Common myeloid progenitor, CD34-positive (primary cell): ENCODE results near the gene GRID1.

Source experiments
- CTCF ChIA-PET: fragments of 350-600 bp; sonication (Branson Sonifier 250); formaldehyde crosslinking; loops from one replicate; lab custom pipeline; 2021; ENCODE audit warnings: antibody characterized with exemption; lab: Charles Lee
- POLR2A ChIA-PET: fragments of 350-600 bp; sonication (Branson Sonifier 250); formaldehyde crosslinking; loops from one replicate; lab custom pipeline; 2021; ENCODE audit warnings: antibody characterized with exemption; lab: Charles Lee
- DNase-seq, 3 donors: peaks; one replicate each; pipeline versions ENCODE4 v3.0.0 to v3.0.0-alpha.2; 2013
- H3K27ac ChIP-seq, 2 experiments: 1 replicate in 1 of 2; 2 replicates in 1 of 2; pipeline ENCODE4 v1.7.0; 2013; ENCODE audit warnings: inconsistent platforms in 2 of 2, low read length in 2 of 2, mild to moderate bottlenecking in 2 of 2, low read depth in 1 of 2, moderate library complexity in 1 of 2; ENCODE audit not compliant: severe bottlenecking in 2 of 2, insufficient read depth in 1 of 2, poor library complexity in 1 of 2
- H3K27me3 ChIP-seq, 5 experiments: replicated peaks in 2 of 5; 1 replicate in 3 of 5; 2 replicates in 2 of 5; pipeline versions ENCODE4 v1.6.1 to v1.7.0; 2013; ENCODE audit warnings: low read length in 4 of 5, mild to moderate bottlenecking in 2 of 5, moderate library complexity in 2 of 5, inconsistent platforms in 1 of 5; ENCODE audit not compliant: insufficient read depth in 5 of 5, control insufficient read depth in 4 of 5
- H3K36me3 ChIP-seq, 4 experiments: 1 replicate in 2 of 4; 2 replicates in 2 of 4; pipeline versions ENCODE4 v1.6.1 to v1.7.0; 2013; ENCODE audit warnings: low read length in 3 of 4, control low read depth in 1 of 4, mild to moderate bottlenecking in 1 of 4; ENCODE audit not compliant: control insufficient read depth in 4 of 4, insufficient read depth in 4 of 4
- H3K4me1 ChIP-seq, 4 experiments: 1 replicate in 3 of 4; 2 replicates in 1 of 4; pipeline versions ENCODE4 v1.6.1 to v1.7.1; 2013; ENCODE audit warnings: low read length in 3 of 4, mild to moderate bottlenecking in 3 of 4, control low read depth in 1 of 4, inconsistent platforms in 1 of 4, moderate library complexity in 1 of 4; ENCODE audit not compliant: control insufficient read depth in 4 of 4, insufficient read depth in 4 of 4; ENCODE audit errors: control extremely low read depth in 1 of 4
- H3K4me3 ChIP-seq, 7 experiments: 1 replicate in 4 of 7; 2 replicates in 3 of 7; pipeline versions ENCODE4 v1.5.1 to v1.7.0; 2013; ENCODE audit warnings: mild to moderate bottlenecking in 7 of 7, low read length in 6 of 7, moderate library complexity in 6 of 7, inconsistent platforms in 2 of 7, low read depth in 2 of 7, control low read depth in 1 of 7; ENCODE audit not compliant: insufficient read depth in 4 of 7, control insufficient read depth in 1 of 7; ENCODE audit errors: extremely low read depth in 1 of 7
- H3K9me3 ChIP-seq, 5 experiments: 1 replicate in 4 of 5; 2 replicates in 1 of 5; pipeline versions ENCODE4 v1.6.1 to v1.7.1; 2013; ENCODE audit warnings: low read length in 4 of 5, mild to moderate bottlenecking in 2 of 5, inconsistent platforms in 1 of 5, low read depth in 1 of 5, moderate library complexity in 1 of 5; ENCODE audit not compliant: control insufficient read depth in 4 of 5, insufficient read depth in 2 of 5; ENCODE audit errors: control extremely low read depth in 1 of 5
- WGBS: methylation state at CpG from one replicate; pipeline ENCODE4 v1.1.5; 2013; ENCODE audit not compliant: insufficient coverage; 5-methylcytosine and 5-hydroxymethylcytosine counted together

GRID1 gene

DNA sequence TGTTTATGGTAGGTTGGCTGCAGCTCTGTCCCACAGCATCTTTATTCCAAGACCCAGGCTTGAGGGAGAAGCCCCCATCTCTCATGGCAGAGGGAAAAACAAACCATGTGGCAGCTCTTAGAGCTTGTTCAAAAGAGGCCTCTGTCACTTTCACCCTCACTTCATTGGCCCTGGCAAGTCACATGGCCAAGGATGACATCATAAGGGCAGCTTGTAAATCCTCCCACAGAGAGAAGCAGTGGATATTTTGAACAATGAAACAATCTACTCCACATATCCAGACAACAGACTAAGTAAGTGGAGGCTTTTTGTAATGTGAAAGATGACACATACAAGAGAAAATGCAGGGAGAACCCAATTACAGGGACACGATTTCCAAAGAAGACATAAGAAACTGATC lies 108.1 kb downstream of the GRID1 start:
- CTCF ChIA-PET = no interaction called here
- Histone ChIP-seq H3K4me3 (no peak overlapping the region), H3K9me3 (no peaks in the 10 kb centered on the region), H3K27ac (no peak overlapping the region), H3K4me1 (peaks cover 0 to 14% (median 1%) of the 10 kb centered on the region in 4 experiments), H3K36me3 (no peaks in the 10 kb centered on the region), H3K27me3 (peaks cover 0 to 31% (median 26%) of the 10 kb centered on the region in 5 experiments)
- WGBS = no CpG with 5 or more reads among the region's 1 CpG
- DNase-seq = no peak
- POLR2A ChIA-PET = no interaction called here

GRCh38 chr10:86257683-86258082 lies 108.9 kb downstream of the GRID1 start:
- DNase-seq = peak in 2 of 3 donors; percentile 6 to 15
- no CpG with 5 or more reads among the region's 2 CpGs for WGBS

DNA sequence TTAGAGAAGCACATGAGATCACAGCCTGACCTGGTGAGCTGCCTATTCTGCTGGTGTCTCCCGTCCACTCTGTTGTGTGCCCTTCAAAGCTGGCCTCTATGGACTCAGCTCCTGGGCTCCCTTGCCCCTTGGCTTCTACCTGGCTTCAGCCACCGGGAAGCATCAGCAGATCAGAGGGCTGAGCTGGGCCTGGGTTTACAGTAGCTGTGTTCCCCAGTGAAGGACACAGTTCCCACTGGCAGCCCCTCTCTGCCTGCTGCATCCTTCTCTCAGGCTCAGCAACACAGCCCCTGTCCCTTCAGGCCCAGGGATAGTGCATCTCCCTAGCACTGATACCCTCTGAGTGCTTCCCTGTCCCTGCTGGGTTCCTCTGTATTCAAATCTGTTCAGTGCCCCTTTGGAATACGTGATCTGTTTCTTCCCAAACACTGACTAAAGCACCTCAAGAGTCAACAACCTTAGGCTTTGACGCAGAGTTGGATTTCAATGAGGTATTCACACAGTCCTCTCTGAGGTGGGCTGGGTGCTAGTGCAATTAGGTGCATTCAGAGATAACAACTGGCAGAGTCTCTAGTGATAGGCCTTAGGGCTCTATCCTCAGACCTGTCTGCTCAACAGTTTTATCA lies 109.8 kb downstream of the GRID1 start:
- Histone ChIP-seq H3K27me3 (peaks cover 0 to 15% (median 10%) of the 10 kb centered on the region in 5 experiments), H3K9me3 (no peaks in the 10 kb centered on the region), H3K27ac (no peak overlapping the region), H3K4me1 (peaks cover 0 to 1% (median 0%) of the 10 kb centered on the region in 4 experiments), H3K36me3 (no peaks in the 10 kb centered on the region), H3K4me3 (no peak overlapping the region)
- ChIA-PET CTCF (no interaction called here), POLR2A (no interaction called here)
- WGBS = 96% methylated on average over 3 of the region's 4 CpGs
- no peak for DNase-seq

More at GRCh38 chr10:86257683-86258082, 108.9 kb downstream of the GRID1 start:
- ChIA-PET CTCF (no interaction called here), POLR2A (no interaction called here)
- Histone ChIP-seq H3K27me3 (peaks cover 0 to 23% (median 18%) of the 10 kb centered on the region in 5 experiments), H3K36me3 (no peaks in the 10 kb centered on the region), H3K27ac (no peak overlapping the region), H3K4me1 (peaks cover 0 to 10% (median 0%) of the 10 kb centered on the region in 4 experiments), H3K4me3 (no peak overlapping the region), H3K9me3 (no peaks in the 10 kb centered on the region)

- ChIA-PET CTCF (interaction anchor here (0.6 to 1.2 kb wide), 3 partner anchors 9 to 57 kb away, joined by 3 to 4 read pairs (median 3); no protein-coding TSS in a partner anchor), POLR2A (no interaction called here)
- Histone ChIP-seq H3K4me3 (no peak overlapping the region), H3K27me3 (peaks cover 0 to 5% (median 2%) of the 10 kb centered on the region in 5 experiments), H3K4me1 (no peaks in the 10 kb centered on the region), H3K36me3 (no peaks in the 10 kb centered on the region), H3K27ac (no peak overlapping the region), H3K9me3 (no peaks in the 10 kb centered on the region)
- 90% methylated on average over 10 of the region's 14 CpGs for WGBS
- DNase-seq = no peak
Observed at GRCh38 chr10:86255405-86256251, 111.0 kb downstream of the GRID1 start.

- Histone ChIP-seq H3K36me3 (no peaks in the 10 kb centered on the region), H3K9me3 (peaks cover 0 to 5% (median 0%) of the 10 kb centered on the region in 5 experiments), H3K27me3 (peaks cover 0 to 1% (median 0%) of the 10 kb centered on the region in 5 experiments), H3K4me3 (no peak overlapping the region), H3K4me1 (no peaks in the 10 kb centered on the region), H3K27ac (no peak overlapping the region)
- DNase-seq = no peak
- WGBS = 82% methylated on average over 5 of the region's 6 CpGs
- ChIA-PET POLR2A (no interaction called here), CTCF (interaction anchor here (1.2 to 1.6 kb wide), 2 partner anchors 12 to 14 kb away, joined by 4 read pairs; no protein-coding TSS in a partner anchor)
Observed at GRCh38 chr10:86254526-86255174, 111.9 kb downstream of the GRID1 start.

DNA sequence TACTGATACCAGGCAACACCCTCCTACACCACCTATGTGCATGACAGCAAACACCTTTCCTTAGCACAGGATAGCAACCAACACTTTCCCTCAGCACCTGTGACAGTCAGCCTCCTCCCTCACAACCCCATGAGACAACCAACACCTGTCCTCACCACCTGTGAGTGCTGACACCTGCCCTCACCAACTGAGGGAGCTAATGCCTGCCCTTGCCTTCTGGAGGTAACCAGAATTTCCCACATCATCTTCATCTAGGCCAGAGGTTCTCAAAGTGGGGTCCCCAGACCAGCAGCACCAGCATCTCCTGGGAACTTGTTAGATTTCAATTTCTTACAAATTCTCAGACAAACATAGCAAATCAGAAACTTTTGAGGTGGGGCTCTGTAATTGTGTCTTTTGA lies 112.5 kb downstream of the GRID1 start:
- ChIA-PET POLR2A (no interaction called here), CTCF (interaction anchor here (1.6 kb wide), 1 partner anchor 13 kb away, joined by 4 read pairs; no protein-coding TSS in a partner anchor)
- no peak overlapping the region for H3K4me3 ChIP-seq
- no peak overlapping the region for H3K27ac ChIP-seq
- peaks cover 0 to under 1% (median 0%) of the 10 kb centered on the region in 5 experiments for H3K27me3 ChIP-seq
- H3K9me3 ChIP-seq = peaks cover 0 to 5% (median 0%) of the 10 kb centered on the region in 5 experiments
- no peaks in the 10 kb centered on the region for H3K36me3 ChIP-seq
- no peak for DNase-seq
- no peaks in the 10 kb centered on the region for H3K4me1 ChIP-seq
